ENCODE measurements around the gene PDZRN3. TPM values are rescaled to one million over a fixed set of nuclear protein-coding genes. Genes with fewer than 3 reads are reported as not detected.
A peak's percentile ranks its signal among the peaks of the same experiment; 100 is the strongest.

PDZRN3 gene
- total and polyA plus RNA-seq, 11 donors: 30.2 to 163 (median 76.7) TPM

GRCh38 chr3:73604451-73604850 is 20.3 kb downstream of the PDZRN3 start:
- peak overlapping the region in 3 of 12 donors; percentile 12 to 59 (median 21) for H3K27ac ChIP-seq
- ATAC-seq: no peak
- intact Hi-C loops (cut with DNase I): no loop called here

DNA sequence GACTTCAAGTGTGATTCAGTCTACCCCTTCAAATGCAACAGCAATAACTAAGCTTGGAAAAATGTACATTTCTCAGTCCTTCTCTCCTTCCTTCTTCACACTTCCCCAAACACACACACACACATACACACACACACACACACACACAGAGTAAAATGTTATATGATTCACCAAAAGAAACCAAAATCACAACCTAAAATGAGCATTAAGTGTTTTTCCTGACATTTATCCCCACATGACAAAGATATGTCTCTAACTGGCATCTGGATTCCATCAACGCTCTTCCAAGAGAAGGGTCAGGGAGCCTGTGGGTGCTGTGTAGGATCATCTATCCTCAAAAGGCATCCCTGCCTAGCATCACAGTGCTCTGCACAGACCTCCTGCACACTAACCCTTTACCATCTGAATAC is 21.0 kb downstream of the PDZRN3 start:
- Histone ChIP-seq H3K27me3 (no peaks in the 10 kb centered on the region), H3K9me3 (no peaks in the 10 kb centered on the region), H3K4me3 (no peak overlapping the region), H3K27ac (peak overlapping the region in 7 of 12 donors; percentile 1 to 59 (median 39)), H3K4me1 (peaks cover 0 to 92% (median 42%) of the 10 kb centered on the region in 12 donors), H3K36me3 (peaks cover 0 to 6% (median 0%) of the 10 kb centered on the region in 9 donors)
- WGBS, 4 donors: 37 to 65% (median 58%) methylated on average over 1 of the region's 1 CpG
- intact Hi-C loops (cut with DNase I): no loop called here
- TF ChIP-seq, protein P1, sequence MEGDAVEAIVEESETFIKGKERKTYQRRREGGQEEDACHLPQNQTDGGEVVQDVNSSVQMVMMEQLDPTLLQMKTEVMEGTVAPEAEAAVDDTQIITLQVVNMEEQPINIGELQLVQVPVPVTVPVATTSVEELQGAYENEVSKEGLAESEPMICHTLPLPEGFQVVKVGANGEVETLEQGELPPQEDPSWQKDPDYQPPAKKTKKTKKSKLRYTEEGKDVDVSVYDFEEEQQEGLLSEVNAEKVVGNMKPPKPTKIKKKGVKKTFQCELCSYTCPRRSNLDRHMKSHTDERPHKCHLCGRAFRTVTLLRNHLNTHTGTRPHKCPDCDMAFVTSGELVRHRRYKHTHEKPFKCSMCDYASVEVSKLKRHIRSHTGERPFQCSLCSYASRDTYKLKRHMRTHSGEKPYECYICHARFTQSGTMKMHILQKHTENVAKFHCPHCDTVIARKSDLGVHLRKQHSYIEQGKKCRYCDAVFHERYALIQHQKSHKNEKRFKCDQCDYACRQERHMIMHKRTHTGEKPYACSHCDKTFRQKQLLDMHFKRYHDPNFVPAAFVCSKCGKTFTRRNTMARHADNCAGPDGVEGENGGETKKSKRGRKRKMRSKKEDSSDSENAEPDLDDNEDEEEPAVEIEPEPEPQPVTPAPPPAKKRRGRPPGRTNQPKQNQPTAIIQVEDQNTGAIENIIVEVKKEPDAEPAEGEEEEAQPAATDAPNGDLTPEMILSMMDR (IDR thresholded peaks at IDR 0.05): no peak
- TF ChIP-seq POLR2A (IDR thresholded peaks at IDR 0.05): no peak
- ATAC-seq: peak in 3 of 4 donors; percentile 26 to 38 (median 27)
- no peak for DNase-seq

More at GRCh38 chr3:73604451-73604850, 20.3 kb downstream of the PDZRN3 start:
- H3K9me3 ChIP-seq: no peaks in the 10 kb centered on the region
- no peaks in the 10 kb centered on the region for H3K27me3 ChIP-seq
- TF ChIP-seq POLR2A (IDR thresholded peaks at IDR 0.05): no peak
- TF ChIP-seq, protein P1 (IDR thresholded peaks at IDR 0.05): no peak
- no peak for DNase-seq
- peaks cover 0 to 92% (median 41%) of the 10 kb centered on the region in 12 donors for H3K4me1 ChIP-seq
- H3K4me3 ChIP-seq: no peak overlapping the region
- WGBS, 4 donors: 45 to 69% (median 68%) methylated on average over 3 of the region's 3 CpGs
- H3K36me3 ChIP-seq: peaks cover 0 to 4% (median 0%) of the 10 kb centered on the region in 9 donors

- WGBS, 4 donors: 26 to 38% (median 32%) methylated on average over 3 of the region's 3 CpGs
- no peak overlapping the region for H3K4me3 ChIP-seq
- H3K9me3 ChIP-seq: no peaks in the 10 kb centered on the region
- peak in 3 of 5 donors; percentile 32 to 51 (median 46) for DNase-seq
- TF ChIP-seq, protein P1 (IDR thresholded peaks at IDR 0.05): no peak
- no peak for TF ChIP-seq POLR2A (IDR thresholded peaks at IDR 0.05)
- peak overlapping the region in 7 of 12 donors; percentile 4 to 62 (median 43) for H3K27ac ChIP-seq
- H3K27me3 ChIP-seq: no peaks in the 10 kb centered on the region
- peak in 3 of 4 donors; percentile 39 to 56 (median 50) for ATAC-seq
- peaks cover 0 to 88% (median 42%) of the 10 kb centered on the region in 12 donors for H3K4me1 ChIP-seq
- intact Hi-C loops (cut with DNase I): no loop called here
- H3K36me3 ChIP-seq: peaks cover 0 to 9% (median 0%) of the 10 kb centered on the region in 9 donors
Observed at GRCh38 chr3:73602170-73602569, 22.6 kb downstream of the PDZRN3 start.

GRCh38 chr3:73601481-73601880 is 23.3 kb downstream of the PDZRN3 start:
- no peak for DNase-seq
- H3K27ac ChIP-seq: peak overlapping the region in 8 of 12 donors; percentile 13 to 62 (median 42)
- no peak overlapping the region for H3K4me3 ChIP-seq
- 75 to 82% (median 80%) methylated on average over 2 of the region's 2 CpGs for WGBS, 4 donors
- peaks cover 0 to 9% (median 0%) of the 10 kb centered on the region in 9 donors for H3K36me3 ChIP-seq
- TF ChIP-seq, protein P1 (IDR thresholded peaks at IDR 0.05): no peak
- no peak for TF ChIP-seq POLR2A (IDR thresholded peaks at IDR 0.05)
- no peaks in the 10 kb centered on the region for H3K9me3 ChIP-seq
- H3K27me3 ChIP-seq: no peaks in the 10 kb centered on the region
- H3K4me1 ChIP-seq: peaks cover 0 to 87% (median 42%) of the 10 kb centered on the region in 12 donors
- no peak for ATAC-seq
- intact Hi-C loops (cut with DNase I): no loop called here

All from heart left ventricle (tissue), 16 donors.